ENCODE data around the gene COX19.
"Not testable (repeated sequence)": the region's sequence is repeated elsewhere in the genome, so short reads cannot be mapped to it uniquely, and the experiment has no call there.

Gene COX19

GRCh38 chr7:1010226-1010625 lies 34.9 kb upstream of the COX19 start:
- no peak for DNase-seq

- no peak for DNase-seq
Measured at GRCh38 chr7:1009747-1010146, 34.4 kb upstream of the COX19 start.

- no peak for DNase-seq
Measured at GRCh38 chr7:1008733-1009363, 33.5 kb upstream of the COX19 start.

- DNase-seq: no peak
Measured at GRCh38 chr7:1007901-1008300, 32.6 kb upstream of the COX19 start.

- DNase-seq: no peak
Measured at GRCh38 chr7:1005303-1005702, 30.0 kb upstream of the COX19 start.

GRCh38 chr7:1004018-1004852 lies 28.9 kb upstream of the COX19 start:
- peak in 3 of 4 experiments; percentile 38 to 46 (median 40) for DNase-seq

- DNase-seq: not testable (repeated sequence)
Measured at GRCh38 chr7:1002445-1002844, 27.1 kb upstream of the COX19 start.

GRCh38 chr7:1002026-1002425 lies 26.7 kb upstream of the COX19 start:
- not testable (repeated sequence) for DNase-seq

- DNase-seq: not testable (repeated sequence)
Measured at GRCh38 chr7:1001069-1001770, 25.9 kb upstream of the COX19 start.

GRCh38 chr7:999941-1000935 lies 24.9 kb upstream of the COX19 start:
- no peak for DNase-seq

GRCh38 chr7:999149-999879 lies 24.0 kb upstream of the COX19 start:
- DNase-seq: no peak

GRCh38 chr7:997404-998395 lies 22.4 kb upstream of the COX19 start:
- DNase-seq: no peak

GRCh38 chr7:996079-996872 lies 20.9 kb upstream of the COX19 start:
- peak; percentile 24 to 47 (median 37) for DNase-seq

GRCh38 chr7:995571-995970 lies 20.2 kb upstream of the COX19 start:
- no peak for DNase-seq

- DNase-seq: no peak
Measured at GRCh38 chr7:994592-995308, 19.4 kb upstream of the COX19 start.

GRCh38 chr7:992709-993607 lies 17.6 kb upstream of the COX19 start:
- peak; percentile 96 to 98 (median 97) for DNase-seq
